SK-N-SH treated with all-trans-retinoic acid at 6 μM for 48 hours (cell line): ENCODE results near the gene TGFBR3.

ENCODE experiments used
- ARNTL ChIP-seq: fragments of 450-650 bp; formaldehyde crosslinking; IDR thresholded peaks from 2 replicates; pipeline ENCODE4 v1.5.0; 2020; ENCODE audit warnings: low read depth, mild to moderate bottlenecking, moderate library complexity, borderline replicate concordance
- BACH2 ChIP-seq: fragments of 250-450 bp; sonication (Bioruptor Pico); IDR thresholded peaks from 2 replicates; pipeline ENCODE4 v1.9.0; 2021; ENCODE audit warnings: mild to moderate bottlenecking, borderline replicate concordance
- ESRRG ChIP-seq: fragments of 250-450 bp; sonication (Bioruptor Pico); IDR thresholded peaks from 2 replicates; pipeline ENCODE4 v1.6.1; 2021; ENCODE audit warnings: mild to moderate bottlenecking
- PPARA ChIP-seq: fragments of 250-450 bp; sonication (Bioruptor Pico); IDR thresholded peaks from 2 replicates; pipeline ENCODE4 v1.5.0; 2020; ENCODE audit warnings: mild to moderate bottlenecking, borderline replicate concordance
- TCF4 ChIP-seq: fragments of 250-450 bp; sonication (Bioruptor Pico); IDR thresholded peaks from 2 replicates; pipeline ENCODE4 v1.8.0; 2021; ENCODE audit warnings: mild to moderate bottlenecking, moderate library complexity, borderline replicate concordance
- TOX ChIP-seq: fragments of 250-450 bp; sonication (Bioruptor Pico); IDR thresholded peaks from 2 replicates; pipeline ENCODE4 v1.8.0; 2021; ENCODE audit warnings: mild to moderate bottlenecking, moderate library complexity, borderline replicate concordance
- ZFP3 ChIP-seq: fragments of 250-450 bp; sonication (Bioruptor Pico); IDR thresholded peaks from 2 replicates; pipeline ENCODE4 v1.5.0; 2020; ENCODE audit warnings: mild to moderate bottlenecking, moderate library complexity
- ZNF565 ChIP-seq: fragments of 450-650 bp; formaldehyde crosslinking; conservative IDR thresholded peaks from 2 replicates; pipeline ENCODE4 v1.5.0; 2020; ENCODE audit warnings: low read depth, mild to moderate bottlenecking, moderate library complexity
- TF ChIP-seq, protein P1 (sequence below): fragments of 250-450 bp; sonication (Bioruptor Pico); IDR thresholded peaks from 2 replicates; pipeline ENCODE4 v1.8.0; 2020; ENCODE audit warnings: mild to moderate bottlenecking, moderate library complexity, borderline replicate concordance

DNA sequence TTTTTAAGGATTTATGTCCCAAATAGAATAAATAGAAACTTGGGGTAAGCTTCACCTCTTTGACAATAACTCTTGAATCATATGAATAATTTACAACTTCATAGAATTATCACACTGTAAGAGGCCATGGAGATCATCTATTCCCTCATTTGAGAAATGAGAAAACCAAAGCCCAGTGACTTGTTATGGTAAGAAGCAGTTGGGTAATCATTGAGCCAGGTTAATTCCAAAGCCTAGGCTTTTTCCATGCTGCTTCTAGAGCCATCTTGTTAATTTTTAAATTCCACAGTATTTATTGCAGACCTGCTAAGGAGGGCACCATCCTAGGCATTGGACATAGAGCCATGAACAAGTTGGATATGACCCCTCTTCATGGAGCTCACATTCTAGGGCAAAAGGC is 224.8 kb downstream of the TGFBR3 start:
- TF ChIP-seq ESRRG (CRISPR knock-in tag) (no peak), ZFP3 (CRISPR knock-in tag) (no peak), PPARA (no peak), ZNF565 (CRISPR knock-in tag) (no peak), ARNTL (CRISPR knock-in tag) (no peak), BACH2 (no peak), TCF4 (CRISPR knock-in tag) (no peak), TOX (CRISPR knock-in tag) (no peak)
- TF ChIP-seq, protein P1, sequence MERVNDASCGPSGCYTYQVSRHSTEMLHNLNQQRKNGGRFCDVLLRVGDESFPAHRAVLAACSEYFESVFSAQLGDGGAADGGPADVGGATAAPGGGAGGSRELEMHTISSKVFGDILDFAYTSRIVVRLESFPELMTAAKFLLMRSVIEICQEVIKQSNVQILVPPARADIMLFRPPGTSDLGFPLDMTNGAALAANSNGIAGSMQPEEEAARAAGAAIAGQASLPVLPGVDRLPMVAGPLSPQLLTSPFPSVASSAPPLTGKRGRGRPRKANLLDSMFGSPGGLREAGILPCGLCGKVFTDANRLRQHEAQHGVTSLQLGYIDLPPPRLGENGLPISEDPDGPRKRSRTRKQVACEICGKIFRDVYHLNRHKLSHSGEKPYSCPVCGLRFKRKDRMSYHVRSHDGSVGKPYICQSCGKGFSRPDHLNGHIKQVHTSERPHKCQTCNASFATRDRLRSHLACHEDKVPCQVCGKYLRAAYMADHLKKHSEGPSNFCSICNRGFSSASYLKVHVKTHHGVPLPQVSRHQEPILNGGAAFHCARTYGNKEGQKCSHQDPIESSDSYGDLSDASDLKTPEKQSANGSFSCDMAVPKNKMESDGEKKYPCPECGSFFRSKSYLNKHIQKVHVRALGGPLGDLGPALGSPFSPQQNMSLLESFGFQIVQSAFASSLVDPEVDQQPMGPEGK = no peak
